ENCODE results near the gene BUD23. TPM values are rescaled to one million over a fixed set of nuclear protein-coding genes. Genes with fewer than 3 reads are reported as not detected.

Gene BUD23
- total and polyA plus RNA-seq, 9 of the 15 experiments (the other 6 are each of a cell fraction or from before 2014, with no cell fraction given), result 79.5 to 270 (median 150) TPM

DNA sequence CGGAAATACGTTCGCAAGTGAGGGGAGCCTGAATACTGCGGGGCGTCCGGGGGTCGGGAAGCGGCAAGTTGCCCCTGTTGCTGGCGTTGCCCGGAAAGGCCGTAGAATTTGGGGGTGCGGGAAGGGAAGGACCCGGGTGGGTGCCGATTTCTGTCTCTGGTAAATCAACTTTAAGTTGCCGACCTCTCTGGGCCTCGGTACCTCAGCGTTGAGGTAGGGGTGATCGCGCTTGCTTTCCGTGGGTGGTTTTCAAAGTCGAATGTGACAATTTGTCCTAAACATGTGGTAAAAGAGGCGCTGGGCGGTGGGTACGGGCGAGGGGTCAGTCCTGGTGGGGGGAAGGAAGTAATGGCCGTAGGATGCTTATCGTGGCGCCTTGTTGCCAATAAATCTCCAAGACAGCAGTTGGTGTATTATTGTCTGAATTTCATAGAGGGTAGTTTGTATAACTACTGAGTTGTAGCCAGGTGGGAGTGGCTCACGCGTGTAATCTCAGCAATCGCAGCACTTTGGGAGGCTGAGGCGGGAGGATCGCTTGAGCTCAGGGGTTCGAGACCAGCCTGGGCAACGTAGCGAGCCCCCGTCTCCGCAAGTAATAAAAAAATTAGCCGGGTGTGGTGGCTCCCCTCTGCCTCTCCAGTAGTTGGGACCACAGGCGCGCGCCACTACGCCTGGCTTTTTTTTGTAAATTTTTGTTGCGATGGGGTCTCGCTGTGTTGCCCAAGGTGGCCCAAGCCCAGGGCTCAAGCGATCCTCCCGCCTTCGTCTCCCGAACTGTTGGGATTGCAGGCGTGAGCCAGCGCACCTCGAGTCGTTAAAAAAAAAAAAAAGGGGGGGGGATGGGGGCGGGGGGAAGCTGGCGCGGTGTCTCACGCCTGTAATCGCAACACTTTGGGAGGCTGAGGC, 644 bp downstream of the BUD23 start (continued):
- TF ChIP-seq FOXK2 (conservative IDR thresholded peaks at IDR 0.05 in 1 of 2, IDR thresholded peaks at IDR 0.05 in 1 of 2; ENCODE audit: low read depth in 2 of 2) (0 out of 4 replicates have a peak, but pooled peaks of 1 of the 2 experiments have one; percentile 13), PCBP1 (IDR thresholded peaks at IDR 0.05; ENCODE audit: low read depth, low read length, poor library complexity, severe bottlenecking) (peak; percentile 20), SIN3A (IDR thresholded peaks at IDR 0.05; ENCODE audit: borderline replicate concordance in 2 of 2, control insufficient read depth in 1 of 2, low read depth in 2 of 2, low read length in 2 of 2) (no peak; a peak in 1 of 4 replicates), ILF3 (IDR thresholded peaks at IDR 0.05; ENCODE audit: borderline replicate concordance) (no peak), SMAD4 (CRISPR knock-in tag; conservative IDR thresholded peaks at IDR 0.05) (0 out of 2 replicates have a peak, but pooled peaks have one; percentile 6), BCOR (IDR thresholded peaks at IDR 0.05) (peak; percentile 70), CBFB (CRISPR knock-in tag; IDR thresholded peaks at IDR 0.05) (0 out of 2 replicates have a peak, but pooled peaks have one; percentile 9)
- TF ChIP-seq, protein P1, sequence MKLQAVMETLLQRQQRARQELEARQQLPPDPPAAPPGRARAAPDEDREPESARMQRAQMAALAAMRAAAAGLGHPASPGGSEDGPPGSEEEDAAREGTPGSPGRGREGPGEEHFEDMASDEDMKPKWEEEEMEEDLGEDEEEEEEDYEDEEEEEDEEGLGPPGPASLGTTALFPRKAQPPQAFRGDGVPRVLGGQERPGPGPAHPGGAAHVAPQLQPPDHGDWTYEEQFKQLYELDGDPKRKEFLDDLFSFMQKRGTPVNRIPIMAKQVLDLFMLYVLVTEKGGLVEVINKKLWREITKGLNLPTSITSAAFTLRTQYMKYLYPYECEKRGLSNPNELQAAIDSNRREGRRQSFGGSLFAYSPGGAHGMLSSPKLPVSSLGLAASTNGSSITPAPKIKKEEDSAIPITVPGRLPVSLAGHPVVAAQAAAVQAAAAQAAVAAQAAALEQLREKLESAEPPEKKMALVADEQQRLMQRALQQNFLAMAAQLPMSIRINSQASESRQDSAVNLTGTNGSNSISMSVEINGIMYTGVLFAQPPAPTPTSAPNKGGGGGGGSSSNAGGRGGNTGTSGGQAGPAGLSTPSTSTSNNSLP (IDR thresholded peaks at IDR 0.05; ENCODE audit: borderline replicate concordance, low read depth, low read length), result no peak
- TF ChIP-seq, protein P2, sequence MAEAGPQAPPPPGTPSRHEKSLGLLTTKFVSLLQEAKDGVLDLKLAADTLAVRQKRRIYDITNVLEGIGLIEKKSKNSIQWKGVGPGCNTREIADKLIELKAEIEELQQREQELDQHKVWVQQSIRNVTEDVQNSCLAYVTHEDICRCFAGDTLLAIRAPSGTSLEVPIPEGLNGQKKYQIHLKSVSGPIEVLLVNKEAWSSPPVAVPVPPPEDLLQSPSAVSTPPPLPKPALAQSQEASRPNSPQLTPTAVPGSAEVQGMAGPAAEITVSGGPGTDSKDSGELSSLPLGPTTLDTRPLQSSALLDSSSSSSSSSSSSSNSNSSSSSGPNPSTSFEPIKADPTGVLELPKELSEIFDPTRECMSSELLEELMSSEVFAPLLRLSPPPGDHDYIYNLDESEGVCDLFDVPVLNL (CRISPR knock-in tag; IDR thresholded peaks at IDR 0.05; ENCODE audit: low read depth), result no peak
